K562 (cell line): Measurements from ENCODE around the gene SNX25. TPM values are rescaled to one million over a fixed set of nuclear protein-coding genes. Genes with fewer than 3 reads are reported as not detected.
A peak's percentile ranks its signal among the peaks of the same experiment; 100 is the strongest.
"Not testable (repeated sequence)": the region's sequence is repeated elsewhere in the genome, so short reads cannot be mapped to it uniquely, and the experiment has no call there.

Experiments
- ATAC-seq: fragments of 200-7000 bp; cut with Tn5 transposase; 3 replicates; pipeline ENCODE4 v1.9.1; 2020; ENCODE audit warnings: moderate library complexity
- BruUV-seq: library from RNA; stranded (reverse); fragments of 400-500 nt; replicated peaks from 2 replicates; lab custom pipeline; 2021; lab: Mats Ljungman, UMichigan
- CTCF ChIA-PET: fragments of 300-600 bp; formaldehyde crosslinking; extraction: SDS; loops from one replicate; lab custom pipeline; 2021; ENCODE audit warnings: low intra/inter-chr PET ratio; lab: Yijun Ruan, JAX
- POLR2A ChIA-PET: fragments of 300-600, 350-650 bp; sonication (Branson Sonifier 250); formaldehyde crosslinking; extraction: SDS; loops from one replicate; lab custom pipeline; 2021; ENCODE audit warnings: antibody characterized with exemption, inconsistent platforms; lab: Yijun Ruan, JAX
- DNase-seq, 4 experiments: peaks; one replicate each; pipeline versions ENCODE4 v3.0.0 to v3.0.0-alpha.2; 2011 to 2018; ENCODE audit warnings: low spot score in 3 of 4, mixed read lengths in 3 of 4; ENCODE audit errors: extremely low read depth in 1 of 4
- FAIRE-seq: peaks from 2 replicates; lab custom pipeline; 2011; peaks lifted over from hg19 to GRCh38; lab: Jason Lieb, UNC
- H2AFZ ChIP-seq: 2 replicates; pipeline ENCODE4 v1.6.0; 2011; ENCODE audit warnings: low read depth, low read length, control low read depth, inconsistent platforms
- H3K27ac ChIP-seq: fragments of 200-600 bp; 3 replicates; pipeline ENCODE4 v1.8.0; 2011; ENCODE audit warnings: low read depth, mild to moderate bottlenecking, control low read depth, inconsistent platforms, low read length, moderate library complexity, mixed read lengths; ENCODE audit errors: extremely low read depth
- H3K27me3 ChIP-seq, 2 experiments: fragments of 300-600 bp in 1 of 2; 2 replicates in 1 of 2; 3 replicates in 1 of 2; pipeline versions ENCODE4 v1.6.0 to v1.8.0; 2011; ENCODE audit warnings: inconsistent platforms in 2 of 2, low read length in 2 of 2, mild to moderate bottlenecking in 1 of 2, mixed read lengths in 1 of 2, moderate library complexity in 1 of 2; ENCODE audit not compliant: control insufficient read depth in 2 of 2, insufficient read depth in 2 of 2
- H3K36me3 ChIP-seq: fragments of 300-600 bp; 3 replicates; pipeline ENCODE4 v1.8.0; 2011; ENCODE audit warnings: mild to moderate bottlenecking, low read length, inconsistent platforms; ENCODE audit not compliant: control insufficient read depth, insufficient read depth
- H3K4me1 ChIP-seq, 2 experiments: fragments of 200-600 bp in 1 of 2; replicated peaks in 1 of 2; 2 replicates in 1 of 2; 3 replicates in 1 of 2; pipeline versions ENCODE4 v1.5.1 to v1.8.0; 2011; ENCODE audit warnings: inconsistent platforms in 2 of 2, low read length in 2 of 2, mild to moderate bottlenecking in 1 of 2, mixed read lengths in 1 of 2, moderate library complexity in 1 of 2; ENCODE audit not compliant: control insufficient read depth in 2 of 2, insufficient read depth in 2 of 2
- H3K4me2 ChIP-seq: 2 replicates; pipeline ENCODE4 v1.6.1; 2011; ENCODE audit warnings: low read length, control low read depth, inconsistent platforms, mixed read lengths; ENCODE audit not compliant: insufficient read depth
- H3K4me3 ChIP-seq: fragments of 200-600 bp; sonication (generic), shearing (Covaris generic); 2 replicates; pipeline ENCODE4 v1.5.1; 2016; ENCODE audit warnings: control low read depth, inconsistent platforms
- H3K79me2 ChIP-seq: fragments of 200-600 bp; 3 replicates; pipeline ENCODE4 v1.8.0; 2011; ENCODE audit warnings: low read length, inconsistent platforms; ENCODE audit not compliant: control insufficient read depth, insufficient read depth
- H3K9ac ChIP-seq, 2 experiments: 2 replicates each; pipeline versions ENCODE4 v1.6.0 to v1.6.1; 2011; ENCODE audit warnings: low read depth in 2 of 2, low read length in 2 of 2, control low read depth in 1 of 2, inconsistent platforms in 1 of 2, mild to moderate bottlenecking in 1 of 2, mixed read lengths in 1 of 2; ENCODE audit not compliant: insufficient read depth in 1 of 2
- H3K9me1 ChIP-seq: one replicate; pipeline ENCODE4 v1.6.0; 2011; ENCODE audit warnings: inconsistent platforms, mild to moderate bottlenecking, low read length, moderate library complexity; ENCODE audit not compliant: control insufficient read depth, insufficient read depth
- H3K9me3 ChIP-seq: replicated peaks from 2 replicates; pipeline ENCODE4 v1.5.1; 2011; ENCODE audit warnings: low read depth, low read length, inconsistent platforms; ENCODE audit not compliant: control insufficient read depth, insufficient read depth
- H4K20me1 ChIP-seq: replicated peaks from 2 replicates; pipeline ENCODE4 v1.6.1; 2011; ENCODE audit warnings: low read length, inconsistent platforms, mixed read lengths; ENCODE audit not compliant: control insufficient read depth, insufficient read depth
- CREB3L1 ChIP-seq: fragments of 450-650 bp; IDR thresholded peaks from 2 replicates; pipeline ENCODE4 v1.6.1; 2014; ENCODE audit warnings: low read depth, mild to moderate bottlenecking, moderate library complexity, borderline replicate concordance
- WGBS: fragments of 100-300 bp; shearing (Covaris generic); methylation state at CpG from one replicate; pipeline ENCODE4 v1.1.6; 2016; ENCODE audit warnings: low coverage, mixed read lengths; ENCODE audit not compliant: insufficient coverage; ENCODE audit errors: missing lambda C conversion rate; 5-methylcytosine and 5-hydroxymethylcytosine counted together
- in situ Hi-C: fragments of 300-500 bp; cut with MboI; formaldehyde crosslinking; loops from 4 replicates; pipeline ENCODE4 v1.15.0; 2018; ENCODE audit warnings: inconsistent platforms, mixed read lengths
- intact Hi-C: fragments of 100-400 bp; cut with micrococcal nuclease; formaldehyde crosslinking; loops from 2 replicates; pipeline ENCODE4 v1.14.2; 2022
- polyA plus RNA-seq, 8 experiments: library from polyadenylated mRNA; depleted of rRNA in 4 of 8; stranded (reverse) in 5 of 8; unstranded in 3 of 8; fragments of >200 nt; fragmentation: Nextera tagmentation in 2 of 8; fragmentation: Illumina TruSeq in 1 of 8; extraction: Ambion mirVana in 2 of 8; extraction: Trizol in 1 of 8; gene quantifications; 2 replicates each; pipeline versions ENCODE4 v1.2.1 to v1.2.3, GENCODE V29; 2011 to 2014; ENCODE audit warnings: inconsistent platforms in 1 of 8, missing spikeins in 1 of 8
- total RNA-seq, 7 experiments: library from RNA; depleted of rRNA in 6 of 7; stranded (reverse); fragments of >200 nt in 6 of 7; fragmentation: Illumina TruSeq in 2 of 7; extraction: Trizol in 2 of 7; gene quantifications; 2 replicates each; pipeline versions ENCODE4 v1.2.1 to v1.2.3, GENCODE V29; 2011 to 2021; ENCODE audit warnings: low replicate concordance in 1 of 7
- TF ChIP-seq, protein P1 (sequence below): fragments of 450-650 bp; IDR thresholded peaks from 2 replicates; pipeline ENCODE4 v1.6.1; 2018; ENCODE audit not compliant: partially characterized antibody

SNX25 gene
- total and polyA plus RNA-seq, 9 of the 15 experiments (the other 6 are each of a cell fraction or from before 2014, with no cell fraction given), result 2.5 to 23.4 (median 13.3) TPM

DNA sequence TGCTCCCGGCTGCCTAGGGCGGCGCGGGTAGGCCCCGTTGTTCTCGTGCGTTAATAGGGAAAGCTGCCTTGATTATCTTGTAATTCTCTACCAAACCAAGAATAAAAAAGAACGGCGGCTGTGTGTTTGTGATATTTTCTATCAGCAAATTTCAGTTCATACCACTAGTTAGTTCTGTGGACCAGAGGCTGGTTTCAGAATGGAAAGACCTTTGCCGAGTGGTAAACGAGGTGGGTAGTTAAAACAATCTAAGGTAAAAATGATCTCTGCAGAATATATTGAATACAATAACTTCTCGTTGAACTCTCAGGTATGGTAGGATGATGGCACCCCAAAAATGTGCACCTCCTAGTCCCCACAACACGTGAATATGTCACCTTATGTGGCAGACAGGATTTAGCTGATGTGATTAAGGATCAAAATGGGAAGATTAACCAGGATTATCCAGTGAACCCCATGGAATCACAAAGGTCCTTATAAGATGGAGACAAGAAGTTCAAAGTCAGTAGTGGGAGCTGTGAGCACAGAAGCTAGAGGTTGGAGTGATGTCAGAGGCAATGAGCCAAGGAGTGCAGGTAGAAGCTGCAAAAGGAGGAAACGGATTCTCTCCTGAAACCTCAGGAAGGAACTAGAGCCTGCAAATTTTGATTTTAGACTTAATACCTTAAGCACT, 5.0 kb upstream of the SNX25 start (continued):
- peak; percentile 5; the same call in 1 of the 2 replicates for TF ChIP-seq CREB3L1

DNA sequence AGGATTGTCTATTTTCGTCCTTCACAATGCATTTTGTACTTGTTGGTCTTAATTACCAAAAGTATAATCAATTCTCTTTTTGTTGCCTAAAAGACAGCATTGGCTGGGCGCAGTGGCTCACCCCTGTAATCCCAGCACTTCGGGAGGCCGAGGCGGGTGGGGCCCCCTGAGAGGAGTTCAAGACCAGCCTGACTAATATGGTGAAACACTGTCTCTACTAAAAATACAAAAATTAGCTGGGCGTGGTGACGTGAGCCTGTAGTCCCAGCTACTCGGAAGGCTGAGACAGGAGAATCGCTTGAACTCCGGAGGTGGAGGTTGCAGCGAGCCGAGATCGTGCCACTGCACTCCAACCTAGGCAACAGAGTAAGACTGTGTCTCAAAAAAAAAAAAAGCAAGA, 4.3 kb upstream of the SNX25 start:
- DNase-seq, intact Hi-C loops, FAIRE-seq, CTCF ChIA-PET, H3K4me3 ChIP-seq, ATAC-seq, H3K9me1 ChIP-seq, BruUV-seq, H3K27me3 ChIP-seq, H4K20me1 ChIP-seq, H3K27ac ChIP-seq, H3K9me3 ChIP-seq: not testable (repeated sequence)
- H2AFZ ChIP-seq, result 0 out of 2 replicates have a peak overlapping the region, but pooled peaks have one; percentile 84
- 86% methylated on average over 11 of the region's 13 CpGs for WGBS
- POLR2A ChIA-PET, result interaction anchor here (0.6 to 1.0 kb wide), 2 partner anchors 22 to 198 kb away, joined by 3 to 4 read pairs; no protein-coding TSS in a partner anchor
- H3K4me1 ChIP-seq, result peaks cover 23 to 32% of the 10 kb centered on the region in 2 experiments
- H3K9ac ChIP-seq, result peak overlapping the region in 1 of 2 experiments; percentile 93; a peak in 1 of 4 replicates
- H3K79me2 ChIP-seq, result peaks cover 47% of the 10 kb centered on the region
- TF ChIP-seq, protein P1, sequence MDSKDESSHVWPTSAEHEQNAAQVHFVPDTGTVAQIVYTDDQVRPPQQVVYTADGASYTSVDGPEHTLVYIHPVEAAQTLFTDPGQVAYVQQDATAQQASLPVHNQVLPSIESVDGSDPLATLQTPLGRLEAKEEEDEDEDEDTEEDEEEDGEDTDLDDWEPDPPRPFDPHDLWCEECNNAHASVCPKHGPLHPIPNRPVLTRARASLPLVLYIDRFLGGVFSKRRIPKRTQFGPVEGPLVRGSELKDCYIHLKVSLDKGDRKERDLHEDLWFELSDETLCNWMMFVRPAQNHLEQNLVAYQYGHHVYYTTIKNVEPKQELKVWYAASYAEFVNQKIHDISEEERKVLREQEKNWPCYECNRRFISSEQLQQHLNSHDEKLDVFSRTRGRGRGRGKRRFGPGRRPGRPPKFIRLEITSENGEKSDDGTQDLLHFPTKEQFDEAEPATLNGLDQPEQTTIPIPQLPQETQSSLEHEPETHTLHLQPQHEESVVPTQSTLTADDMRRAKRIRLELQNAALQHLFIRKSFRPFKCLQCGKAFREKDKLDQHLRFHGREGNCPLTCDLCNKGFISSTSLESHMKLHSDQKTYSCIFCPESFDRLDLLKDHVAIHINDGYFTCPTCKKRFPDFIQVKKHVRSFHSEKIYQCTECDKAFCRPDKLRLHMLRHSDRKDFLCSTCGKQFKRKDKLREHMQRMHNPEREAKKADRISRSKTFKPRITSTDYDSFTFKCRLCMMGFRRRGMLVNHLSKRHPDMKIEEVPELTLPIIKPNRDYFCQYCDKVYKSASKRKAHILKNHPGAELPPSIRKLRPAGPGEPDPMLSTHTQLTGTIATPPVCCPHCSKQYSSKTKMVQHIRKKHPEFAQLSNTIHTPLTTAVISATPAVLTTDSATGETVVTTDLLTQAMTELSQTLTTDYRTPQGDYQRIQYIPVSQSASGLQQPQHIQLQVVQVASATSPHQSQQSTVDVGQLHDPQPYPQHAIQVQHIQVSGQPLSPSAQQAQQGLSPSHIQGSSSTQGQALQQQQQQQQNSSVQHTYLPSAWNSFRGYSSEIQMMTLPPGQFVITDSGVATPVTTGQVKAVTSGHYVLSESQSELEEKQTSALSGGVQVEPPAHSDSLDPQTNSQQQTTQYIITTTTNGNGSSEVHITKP, result peak; percentile 67
- in situ Hi-C loops, result loop anchor here (10.0 kb wide), 1 partner anchor 190 kb away; the partner anchor contains the start of genes ANKRD37 and LRP2BP
- H3K36me3 ChIP-seq, result peaks cover 12% of the 10 kb centered on the region; the same call in 2 of the 3 replicates
- H3K4me2 ChIP-seq, result peak overlapping the region; percentile 87; the same call in 1 of the 2 replicates
